ENCODE measurements around the gene ADAMTS3.

DNA sequence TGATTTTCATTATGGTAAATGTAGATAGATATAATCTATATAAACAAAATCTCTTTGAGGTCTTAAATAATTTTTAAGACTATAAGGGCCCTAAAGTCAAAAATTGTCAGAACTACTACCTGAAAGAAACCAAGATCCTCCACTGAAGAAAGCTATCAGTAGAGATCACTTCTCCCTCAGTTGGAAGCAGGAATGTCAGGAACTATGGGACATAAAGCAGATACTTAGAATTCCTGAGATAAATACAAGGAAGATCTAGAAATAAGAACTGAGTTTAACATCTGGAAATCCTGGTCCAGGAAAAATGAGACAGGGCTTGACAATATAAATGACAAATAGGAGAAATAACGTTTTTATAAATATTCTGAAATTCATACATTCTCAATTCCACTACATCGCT is 97.2 kb downstream of the ADAMTS3 start:
- TF ChIP-seq POLR2A (IDR thresholded peaks at IDR 0.05) = no peak
- TF ChIP-seq, protein P1, sequence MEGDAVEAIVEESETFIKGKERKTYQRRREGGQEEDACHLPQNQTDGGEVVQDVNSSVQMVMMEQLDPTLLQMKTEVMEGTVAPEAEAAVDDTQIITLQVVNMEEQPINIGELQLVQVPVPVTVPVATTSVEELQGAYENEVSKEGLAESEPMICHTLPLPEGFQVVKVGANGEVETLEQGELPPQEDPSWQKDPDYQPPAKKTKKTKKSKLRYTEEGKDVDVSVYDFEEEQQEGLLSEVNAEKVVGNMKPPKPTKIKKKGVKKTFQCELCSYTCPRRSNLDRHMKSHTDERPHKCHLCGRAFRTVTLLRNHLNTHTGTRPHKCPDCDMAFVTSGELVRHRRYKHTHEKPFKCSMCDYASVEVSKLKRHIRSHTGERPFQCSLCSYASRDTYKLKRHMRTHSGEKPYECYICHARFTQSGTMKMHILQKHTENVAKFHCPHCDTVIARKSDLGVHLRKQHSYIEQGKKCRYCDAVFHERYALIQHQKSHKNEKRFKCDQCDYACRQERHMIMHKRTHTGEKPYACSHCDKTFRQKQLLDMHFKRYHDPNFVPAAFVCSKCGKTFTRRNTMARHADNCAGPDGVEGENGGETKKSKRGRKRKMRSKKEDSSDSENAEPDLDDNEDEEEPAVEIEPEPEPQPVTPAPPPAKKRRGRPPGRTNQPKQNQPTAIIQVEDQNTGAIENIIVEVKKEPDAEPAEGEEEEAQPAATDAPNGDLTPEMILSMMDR (IDR thresholded peaks at IDR 0.05) = no peak

Measured in stomach (tissue), 4 donors.